AG04450 (cell line): ENCODE data around the gene SND1. TPM values are rescaled to one million over a fixed set of nuclear protein-coding genes. Genes with fewer than 3 reads are reported as not detected.

Experiments
- CTCF ChIA-PET: fragments of 300-600, 350-600 bp; formaldehyde crosslinking; extraction: SDS; loops from one replicate; lab custom pipeline; 2022; ENCODE audit warnings: antibody characterized with exemption, inconsistent platforms; lab: Charles Lee
- POLR2A ChIA-PET: fragments of 350-600 bp; formaldehyde crosslinking; extraction: SDS; loops from one replicate; lab custom pipeline; 2021; ENCODE audit warnings: antibody characterized with exemption, inconsistent platforms; lab: Yijun Ruan, JAX
- DNase-seq: peaks from one replicate; pipeline ENCODE4 v3.0.0-alpha.2; 2011; ENCODE audit warnings: low read depth, low spot score
- H3K27ac ChIP-seq: one replicate; pipeline ENCODE4 v1.5.1; 2012; ENCODE audit warnings: low read depth, low read length, control low read depth
- H3K27me3 ChIP-seq: one replicate; pipeline ENCODE4 v1.6.0; 2012; ENCODE audit warnings: low read length; ENCODE audit not compliant: control insufficient read depth, insufficient read depth
- H3K4me3 ChIP-seq: 2 replicates; pipeline ENCODE4 v1.5.1; 2011; ENCODE audit warnings: mild to moderate bottlenecking, low read depth, low read length, control low read depth
- H3K9me3 ChIP-seq: 2 replicates; pipeline ENCODE4 v1.5.1; 2012; ENCODE audit warnings: low read length; ENCODE audit not compliant: control insufficient read depth, insufficient read depth
- CTCF ChIP-seq: IDR thresholded peaks from 2 replicates; pipeline ENCODE4 v1.5.1; 2011; ENCODE audit warnings: low read depth, low read length, control low read depth, inconsistent platforms
- polyA plus RNA-seq: library from polyadenylated mRNA; depleted of rRNA; stranded (reverse); fragments of >200 nt; gene quantifications from 2 replicates; pipeline ENCODE4 v1.2.3, GENCODE V29; 2011

Gene SND1
- polyA plus RNA-seq, 1 experiment, result 247 TPM

- Histone ChIP-seq H3K9me3 (no peaks in the 10 kb centered on the region), H3K4me3 (no peak overlapping the region), H3K27me3 (no peaks in the 10 kb centered on the region), H3K27ac (no peak overlapping the region)
- CTCF ChIA-PET, result interaction anchor here (0.7 kb wide), 2 partner anchors 21 to 476 kb away, joined by 3 to 4 read pairs; no protein-coding TSS in a partner anchor
- POLR2A ChIA-PET, result interaction anchor here (1.6 kb wide), 1 partner anchor 15 kb away, joined by 5 read pairs; no protein-coding TSS in a partner anchor
- no peak for TF ChIP-seq CTCF
- no peak for DNase-seq
Measured at GRCh38 chr7:127886248-127886647, 234.3 kb downstream of the SND1 start.

GRCh38 chr7:127887096-127887495, 235.1 kb downstream of the SND1 start:
- CTCF ChIA-PET, result no interaction called here
- no peak for TF ChIP-seq CTCF
- POLR2A ChIA-PET, result no interaction called here

GRCh38 chr7:127887631-127888030, 235.6 kb downstream of the SND1 start:
- ChIA-PET POLR2A (no interaction called here), CTCF (interaction anchor here (0.7 kb wide), 1 partner anchor 12 kb away, joined by 3 read pairs; no protein-coding TSS in a partner anchor)
- no peak overlapping the region for H3K4me3 ChIP-seq
- H3K9me3 ChIP-seq, result no peaks in the 10 kb centered on the region
- no peak overlapping the region for H3K27ac ChIP-seq
- no peaks in the 10 kb centered on the region for H3K27me3 ChIP-seq
- no peak for TF ChIP-seq CTCF
- no peak for DNase-seq

More at GRCh38 chr7:127887096-127887495, 235.1 kb downstream of the SND1 start:
- Histone ChIP-seq H3K9me3 (no peaks in the 10 kb centered on the region), H3K27me3 (no peaks in the 10 kb centered on the region), H3K4me3 (no peak overlapping the region), H3K27ac (no peak overlapping the region)
- DNase-seq, result no peak

- no peak for DNase-seq
- Histone ChIP-seq H3K4me3 (no peak overlapping the region), H3K27me3 (no peaks in the 10 kb centered on the region), H3K27ac (no peak overlapping the region), H3K9me3 (no peaks in the 10 kb centered on the region)
- CTCF ChIA-PET, result no interaction called here
- POLR2A ChIA-PET, result no interaction called here
- no peak for TF ChIP-seq CTCF
Measured at GRCh38 chr7:127888411-127888810, 236.4 kb downstream of the SND1 start.

GRCh38 chr7:127888825-127889224, 236.8 kb downstream of the SND1 start:
- no peaks in the 10 kb centered on the region for H3K27me3 ChIP-seq
- TF ChIP-seq CTCF, result no peak
- ChIA-PET POLR2A (no interaction called here), CTCF (no interaction called here)
- no peak overlapping the region for H3K4me3 ChIP-seq
- H3K9me3 ChIP-seq, result no peaks in the 10 kb centered on the region
- H3K27ac ChIP-seq, result no peak overlapping the region
- no peak for DNase-seq
